HFFc6 (cell line): ENCODE results near the gene RAPGEFL1. TPM values are rescaled to one million over a fixed set of nuclear protein-coding genes. Genes with fewer than 3 reads are reported as not detected.

Experiments used
- DNase-seq: peaks from one replicate; pipeline ENCODE4 v3.0.0-alpha.2; 2018
- H3K27ac Mint-ChIP-seq: 2 replicates; pipeline ENCODE4 v1.8.0; 2020; ENCODE audit warnings: mild to moderate bottlenecking, mixed read lengths
- H3K27me3 Mint-ChIP-seq: 2 replicates; pipeline ENCODE4 v1.8.0; 2021; ENCODE audit warnings: mild to moderate bottlenecking, moderate library complexity, mixed read lengths; ENCODE audit not compliant: insufficient read depth
- H3K36me3 Mint-ChIP-seq: 2 replicates; pipeline ENCODE4 v1.8.0; 2021; ENCODE audit warnings: low read depth, mixed read lengths
- H3K4me1 Mint-ChIP-seq: 2 replicates; pipeline ENCODE4 v1.8.0; 2020; ENCODE audit warnings: low read depth, mixed read lengths
- H3K4me3 Mint-ChIP-seq: 2 replicates; pipeline ENCODE4 v1.8.0; 2020; ENCODE audit warnings: mild to moderate bottlenecking, moderate library complexity, mixed read lengths
- H3K9me3 Mint-ChIP-seq: 2 replicates; pipeline ENCODE4 v1.8.0; 2020; ENCODE audit warnings: mild to moderate bottlenecking, mixed read lengths
- long read RNA-seq: library from polyadenylated mRNA; unstranded; transcript quantifications from one replicate; pipeline ENCODE4 v2.0.0, GENCODE V29; 2019
- total RNA-seq, 6 experiments: library from RNA; stranded (reverse); fragmentation: NEBNext Ultra II Directional; extraction: Animal tissue kit (Norgen Biotek cat#: 25700); gene quantifications; 2 replicates in 1 of 6; 3 replicates in 5 of 6; pipeline ENCODE4 v1.2.3, GENCODE V29; 2021
- TF ChIP-seq, protein P1 (sequence below): fragments of 200-600 bp; sonication (generic); IDR thresholded peaks from 2 replicates; pipeline ENCODE4 v1.5.0; 2021; ENCODE audit warnings: antibody characterized with exemption, mild to moderate bottlenecking

The RAPGEFL1 gene, protein sequence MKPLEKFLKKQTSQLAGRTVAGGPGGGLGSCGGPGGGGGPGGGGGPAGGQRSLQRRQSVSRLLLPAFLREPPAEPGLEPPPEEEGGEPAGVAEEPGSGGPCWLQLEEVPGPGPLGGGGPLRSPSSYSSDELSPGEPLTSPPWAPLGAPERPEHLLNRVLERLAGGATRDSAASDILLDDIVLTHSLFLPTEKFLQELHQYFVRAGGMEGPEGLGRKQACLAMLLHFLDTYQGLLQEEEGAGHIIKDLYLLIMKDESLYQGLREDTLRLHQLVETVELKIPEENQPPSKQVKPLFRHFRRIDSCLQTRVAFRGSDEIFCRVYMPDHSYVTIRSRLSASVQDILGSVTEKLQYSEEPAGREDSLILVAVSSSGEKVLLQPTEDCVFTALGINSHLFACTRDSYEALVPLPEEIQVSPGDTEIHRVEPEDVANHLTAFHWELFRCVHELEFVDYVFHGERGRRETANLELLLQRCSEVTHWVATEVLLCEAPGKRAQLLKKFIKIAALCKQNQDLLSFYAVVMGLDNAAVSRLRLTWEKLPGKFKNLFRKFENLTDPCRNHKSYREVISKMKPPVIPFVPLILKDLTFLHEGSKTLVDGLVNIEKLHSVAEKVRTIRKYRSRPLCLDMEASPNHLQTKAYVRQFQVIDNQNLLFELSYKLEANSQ
- total RNA-seq: 1 to 10 TPM; 1.5 to 2.2 (median 1.8) TPM
- long read RNA-seq: 0 reads

DNA sequence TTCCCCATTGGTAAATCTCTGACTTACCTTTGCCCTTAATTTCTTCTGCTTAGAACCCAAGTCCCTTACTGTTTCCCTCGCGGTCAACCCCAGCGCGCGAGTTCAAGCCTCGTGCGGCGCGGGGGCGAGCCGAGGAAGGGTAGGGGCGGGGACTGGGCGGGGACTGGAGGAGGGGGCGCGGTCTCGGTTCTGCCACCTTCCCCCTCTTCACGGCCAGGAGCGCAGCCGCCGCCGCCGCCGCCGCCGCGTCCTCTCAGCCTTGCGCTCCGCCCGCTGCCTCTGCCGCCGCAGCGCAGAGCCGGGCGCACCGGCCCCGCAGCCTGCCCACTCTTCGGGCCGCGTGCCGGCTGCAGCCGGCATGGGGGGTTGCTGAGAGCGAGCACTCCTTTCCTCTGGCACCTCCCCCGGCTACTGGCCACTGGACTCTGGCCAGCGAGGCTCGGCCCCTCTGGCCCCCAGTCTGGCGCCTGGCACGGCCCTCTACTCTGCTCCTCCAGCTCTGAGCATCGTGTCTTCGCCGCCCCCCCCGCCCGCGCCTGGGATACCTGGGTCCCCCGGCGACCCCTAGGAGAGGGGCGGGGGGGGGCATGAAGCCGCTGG lies at the start of gene RAPGEFL1:
TSS of gene RAPGEFL1 (plus strand) at position 196 of the 600 bp plus-strand sequence. CDS start at position 588, 392 bp downstream.
- Mint-ChIP-seq H3K4me1 (peaks cover 20% of the 10 kb centered on the region), H3K27ac (peak within 1 kb of the TSS; percentile 53), H3K36me3 (peaks cover 26% of the 10 kb centered on the region), H3K9me3 (no peaks in the 10 kb centered on the region), H3K4me3 (peak within 1 kb of the TSS; percentile 37; the same call in 1 of the 2 replicates), H3K27me3 (peaks cover 5% of the 10 kb centered on the region; the same call in 1 of the 2 replicates)
- DNase-seq: peak; percentile 13
- TF ChIP-seq, protein P1, sequence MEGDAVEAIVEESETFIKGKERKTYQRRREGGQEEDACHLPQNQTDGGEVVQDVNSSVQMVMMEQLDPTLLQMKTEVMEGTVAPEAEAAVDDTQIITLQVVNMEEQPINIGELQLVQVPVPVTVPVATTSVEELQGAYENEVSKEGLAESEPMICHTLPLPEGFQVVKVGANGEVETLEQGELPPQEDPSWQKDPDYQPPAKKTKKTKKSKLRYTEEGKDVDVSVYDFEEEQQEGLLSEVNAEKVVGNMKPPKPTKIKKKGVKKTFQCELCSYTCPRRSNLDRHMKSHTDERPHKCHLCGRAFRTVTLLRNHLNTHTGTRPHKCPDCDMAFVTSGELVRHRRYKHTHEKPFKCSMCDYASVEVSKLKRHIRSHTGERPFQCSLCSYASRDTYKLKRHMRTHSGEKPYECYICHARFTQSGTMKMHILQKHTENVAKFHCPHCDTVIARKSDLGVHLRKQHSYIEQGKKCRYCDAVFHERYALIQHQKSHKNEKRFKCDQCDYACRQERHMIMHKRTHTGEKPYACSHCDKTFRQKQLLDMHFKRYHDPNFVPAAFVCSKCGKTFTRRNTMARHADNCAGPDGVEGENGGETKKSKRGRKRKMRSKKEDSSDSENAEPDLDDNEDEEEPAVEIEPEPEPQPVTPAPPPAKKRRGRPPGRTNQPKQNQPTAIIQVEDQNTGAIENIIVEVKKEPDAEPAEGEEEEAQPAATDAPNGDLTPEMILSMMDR: no peak

DNA sequence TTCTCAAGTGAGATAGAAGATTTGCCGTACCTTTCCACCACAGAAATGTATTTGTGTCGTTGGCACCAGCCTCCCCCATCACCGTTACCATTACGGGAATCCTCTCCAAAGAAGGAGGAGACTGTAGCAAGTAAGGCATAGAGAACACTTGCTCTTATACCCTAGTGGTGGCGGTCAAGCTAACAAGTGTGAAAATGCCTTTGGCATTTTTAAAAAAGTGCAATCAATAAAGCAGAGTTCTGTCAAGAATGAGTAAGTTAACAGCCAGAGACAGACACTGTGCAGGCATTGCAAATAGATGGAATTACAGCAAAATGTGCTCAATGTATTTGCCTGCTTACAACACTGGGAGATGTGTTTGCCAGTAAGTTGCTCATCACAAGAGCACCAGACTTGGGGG lies 47.8 kb upstream of the RAPGEFL1 start:
- no peak overlapping the region for H3K4me3 Mint-ChIP-seq
- H3K9me3 Mint-ChIP-seq: no peaks in the 10 kb centered on the region
- H3K27me3 Mint-ChIP-seq: peaks cover 2% of the 10 kb centered on the region; the same call in 1 of the 2 replicates
- no peak for DNase-seq
- TF ChIP-seq, protein P1: 0 out of 2 replicates have a peak, but pooled peaks have one; percentile 30
- peaks cover 59% of the 10 kb centered on the region for H3K36me3 Mint-ChIP-seq
- peaks cover 41% of the 10 kb centered on the region for H3K4me1 Mint-ChIP-seq
- H3K27ac Mint-ChIP-seq: peak overlapping the region; percentile 36; the same call in 1 of the 2 replicates

DNA sequence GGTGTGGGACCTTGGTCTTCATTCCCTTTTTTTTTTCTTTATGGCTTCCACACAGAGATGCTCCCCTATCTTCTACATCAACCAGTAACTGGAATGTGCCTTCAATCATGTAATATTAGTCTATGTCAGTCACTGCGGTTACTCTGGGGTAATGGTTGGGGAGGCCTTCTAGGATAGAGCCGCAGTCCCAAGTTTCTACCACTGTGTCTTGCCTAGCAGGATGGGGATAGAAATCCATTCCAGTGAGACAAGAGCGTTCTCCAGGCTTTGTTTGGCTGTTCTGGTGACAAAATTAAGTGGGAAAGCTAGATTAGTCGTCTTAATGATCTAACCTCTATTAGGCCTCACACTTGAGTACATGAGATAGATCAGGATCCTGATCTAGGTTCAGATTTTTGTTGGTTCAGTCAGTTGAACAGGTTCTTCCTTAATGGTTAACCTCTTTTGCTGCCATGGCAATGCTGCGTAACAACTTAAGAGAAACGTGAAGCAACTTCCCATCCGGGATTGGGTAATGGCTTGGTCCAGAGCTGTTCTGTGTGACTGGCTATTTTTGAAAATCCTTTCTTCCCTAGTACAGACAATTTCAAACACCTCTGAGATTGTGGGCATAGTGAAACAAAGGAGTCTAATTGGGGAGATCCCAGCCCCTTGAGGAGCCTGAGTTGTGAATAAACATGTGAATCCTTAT lies 46.8 kb upstream of the RAPGEFL1 start:
- Mint-ChIP-seq H3K36me3 (peaks cover 69% of the 10 kb centered on the region), H3K4me1 (peaks cover 31% of the 10 kb centered on the region), H3K27ac (peak overlapping the region; percentile 40), H3K4me3 (no peak overlapping the region), H3K9me3 (no peaks in the 10 kb centered on the region), H3K27me3 (peaks cover 2% of the 10 kb centered on the region; the same call in 1 of the 2 replicates)
- no peak for DNase-seq
- TF ChIP-seq, protein P1: no peak

DNA sequence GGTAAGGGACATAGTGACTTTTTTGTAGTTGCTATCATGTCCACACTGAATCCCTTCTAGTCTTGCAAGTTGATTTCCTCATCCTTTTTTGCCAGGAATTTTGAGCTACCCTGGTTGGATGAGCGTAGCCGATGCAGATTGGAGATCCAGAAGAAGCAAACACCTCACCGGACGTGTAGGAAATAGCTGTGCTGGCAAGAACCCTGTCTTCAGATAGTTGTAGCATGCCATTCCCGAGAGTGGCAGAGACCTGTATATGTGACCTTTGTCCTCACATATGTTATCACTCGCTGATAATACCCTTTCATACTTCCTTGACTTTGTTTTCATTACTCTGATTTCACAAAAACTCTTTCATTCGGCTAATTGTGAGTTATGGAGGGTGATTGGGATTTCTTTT lies 43.1 kb upstream of the RAPGEFL1 start:
- no peak for DNase-seq
- no peaks in the 10 kb centered on the region for H3K9me3 Mint-ChIP-seq
- TF ChIP-seq, protein P1: no peak
- peaks cover 2% of the 10 kb centered on the region; the same call in 1 of the 2 replicates for H3K27me3 Mint-ChIP-seq
- peak overlapping the region; percentile 59; the same call in 1 of the 2 replicates for H3K27ac Mint-ChIP-seq
- H3K36me3 Mint-ChIP-seq: peaks cover 66% of the 10 kb centered on the region
- H3K4me3 Mint-ChIP-seq: no peak overlapping the region
- H3K4me1 Mint-ChIP-seq: peaks cover 19% of the 10 kb centered on the region

DNA sequence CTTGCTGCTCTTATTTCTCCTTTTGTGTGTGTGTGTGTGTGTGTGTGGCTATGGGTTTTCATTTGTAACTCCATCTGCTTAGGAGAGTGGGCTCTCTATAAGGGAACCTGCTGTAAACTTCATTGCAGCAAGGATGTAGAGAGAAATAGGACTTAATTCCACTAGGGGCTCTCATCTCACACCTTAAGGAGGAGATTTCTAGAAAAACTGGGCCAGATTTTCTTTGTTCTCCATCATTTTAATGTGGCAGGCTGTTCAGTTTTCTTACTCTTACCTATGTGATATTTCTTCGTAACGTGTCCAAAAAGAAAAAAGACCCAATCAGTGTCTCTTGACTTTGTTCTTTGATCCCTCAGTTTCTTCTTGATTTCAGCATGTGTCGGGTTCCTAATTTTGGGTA lies 41.5 kb upstream of the RAPGEFL1 start:
- H3K9me3 Mint-ChIP-seq: peaks cover 4% of the 10 kb centered on the region; the same call in 1 of the 2 replicates
- peaks cover 10% of the 10 kb centered on the region for H3K27me3 Mint-ChIP-seq
- H3K4me1 Mint-ChIP-seq: peaks cover 27% of the 10 kb centered on the region
- no peak for DNase-seq
- peaks cover 56% of the 10 kb centered on the region for H3K36me3 Mint-ChIP-seq
- TF ChIP-seq, protein P1: no peak
- peak overlapping the region; percentile 17 for H3K27ac Mint-ChIP-seq
- H3K4me3 Mint-ChIP-seq: no peak overlapping the region
